ENCODE results near the gene RBM47.
"Not testable (repeated sequence)": the region's sequence is repeated elsewhere in the genome, so short reads cannot be mapped to it uniquely, and the experiment has no call there.

RBM47 gene

DNA sequence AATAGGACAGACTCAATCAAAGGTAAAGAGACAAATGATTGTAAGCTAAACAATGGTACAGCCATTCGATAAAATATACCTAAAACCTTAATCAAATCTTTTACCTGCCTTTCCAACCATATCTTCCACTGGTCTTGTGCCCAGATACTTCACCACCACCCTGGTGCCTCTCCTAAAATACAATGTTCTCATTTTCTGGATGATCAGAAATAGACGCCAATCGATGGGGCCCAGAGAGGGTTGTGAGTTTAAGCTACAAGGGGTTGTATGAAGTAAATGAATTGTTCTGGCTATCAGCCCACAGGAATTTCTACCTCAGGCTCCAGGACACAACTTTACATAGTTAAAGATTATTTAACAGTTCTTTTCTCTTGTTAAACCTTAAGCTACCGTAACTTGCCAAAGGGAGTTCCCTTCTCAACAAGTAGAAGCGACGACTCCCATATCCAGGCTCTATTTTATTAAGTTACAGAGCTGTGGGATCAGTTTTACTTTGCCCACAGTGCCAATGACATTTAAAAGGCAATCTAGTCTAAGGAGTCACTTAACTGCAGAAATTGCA is 195.5 kb downstream of the RBM47 start:
- no peak for DNase-seq

GRCh38 chr4:40432504-40432903 is 197.2 kb downstream of the RBM47 start:
- DNase-seq: no peak

DNA sequence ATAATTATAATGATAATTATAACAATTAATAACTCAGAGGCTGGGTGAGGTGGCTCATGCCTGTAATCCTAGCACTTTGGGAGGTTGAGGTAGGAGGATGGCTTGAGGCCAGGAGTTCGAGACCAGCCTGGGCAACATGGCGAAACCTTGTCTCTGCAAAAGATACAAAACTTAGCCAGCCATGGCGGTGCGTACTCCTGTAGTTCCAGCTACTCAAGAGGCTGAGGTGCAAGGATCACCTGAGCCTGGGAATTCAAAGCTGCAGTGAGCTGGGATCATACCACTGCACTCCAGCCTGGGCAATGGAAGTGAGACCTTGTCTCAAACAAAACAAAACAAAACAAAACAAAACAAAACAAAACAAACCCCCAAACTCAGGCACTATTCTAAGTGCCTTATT is 201.8 kb downstream of the RBM47 start:
- DNase-seq: not testable (repeated sequence)

- DNase-seq: no peak
Observed at GRCh38 chr4:40427128-40427527, 202.5 kb downstream of the RBM47 start.

GRCh38 chr4:40425799-40426574 is 203.7 kb downstream of the RBM47 start:
- DNase-seq: no peak

DNA sequence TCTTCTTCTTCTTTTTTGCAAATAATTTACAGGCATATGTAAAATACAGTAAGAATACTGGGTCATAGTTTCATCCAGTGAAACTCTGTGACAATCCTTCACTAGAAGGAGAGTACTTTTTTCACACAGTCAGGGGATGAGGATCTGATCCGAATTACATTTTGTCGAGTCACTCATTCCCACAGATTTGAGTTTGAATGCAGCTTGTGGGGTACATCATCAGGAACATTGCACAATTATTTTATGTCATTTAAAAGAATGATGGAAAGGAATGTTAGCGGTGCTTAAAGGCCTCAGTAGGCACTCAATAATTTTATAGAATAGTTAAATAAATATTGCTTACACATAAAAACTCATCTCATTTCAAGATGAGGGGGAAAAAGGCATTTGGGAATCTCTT is 205.9 kb downstream of the RBM47 start:
- no peak for DNase-seq

GRCh38 chr4:40421839-40422708 is 207.6 kb downstream of the RBM47 start:
- no peak for DNase-seq

DNA sequence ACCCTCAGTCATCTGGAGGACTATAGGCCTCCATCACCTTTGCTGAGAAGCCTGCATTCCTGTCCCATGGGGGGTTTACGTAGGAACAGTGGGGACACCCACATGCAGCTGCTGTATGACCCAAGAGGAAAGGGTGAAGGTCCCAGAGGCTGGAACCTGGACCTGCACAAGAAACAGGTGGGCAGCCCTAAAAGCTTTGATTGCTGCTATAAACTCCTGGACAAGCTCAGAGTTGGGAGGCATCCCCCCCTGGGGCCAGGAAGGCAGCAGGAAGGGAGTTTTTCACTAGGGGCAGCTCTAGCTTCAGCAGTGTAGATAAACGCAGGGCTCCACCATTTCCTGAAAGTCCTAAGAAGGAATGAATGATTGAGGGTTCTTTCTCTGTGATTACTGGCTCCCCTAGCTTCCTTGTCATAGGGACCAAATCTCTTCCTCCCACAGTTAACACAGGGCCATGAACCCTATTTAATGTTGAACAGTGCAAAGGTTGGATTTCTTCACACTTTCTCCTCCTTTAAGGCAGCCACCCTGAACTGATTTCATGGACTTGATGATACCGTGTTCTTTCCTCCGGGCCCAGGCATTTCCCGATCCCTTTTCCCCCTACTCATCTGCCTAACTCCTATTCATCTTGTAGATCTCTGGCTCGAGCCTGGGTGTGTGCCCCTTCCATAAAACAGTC is 210.3 kb downstream of the RBM47 start:
- no peak for DNase-seq

GRCh38 chr4:40418430-40419230 is 211.0 kb downstream of the RBM47 start:
- DNase-seq: no peak

- DNase-seq: no peak
Observed at GRCh38 chr4:40417941-40418340, 211.7 kb downstream of the RBM47 start.

- DNase-seq: no peak
Observed at GRCh38 chr4:40414673-40415072, 215.0 kb downstream of the RBM47 start.

DNA sequence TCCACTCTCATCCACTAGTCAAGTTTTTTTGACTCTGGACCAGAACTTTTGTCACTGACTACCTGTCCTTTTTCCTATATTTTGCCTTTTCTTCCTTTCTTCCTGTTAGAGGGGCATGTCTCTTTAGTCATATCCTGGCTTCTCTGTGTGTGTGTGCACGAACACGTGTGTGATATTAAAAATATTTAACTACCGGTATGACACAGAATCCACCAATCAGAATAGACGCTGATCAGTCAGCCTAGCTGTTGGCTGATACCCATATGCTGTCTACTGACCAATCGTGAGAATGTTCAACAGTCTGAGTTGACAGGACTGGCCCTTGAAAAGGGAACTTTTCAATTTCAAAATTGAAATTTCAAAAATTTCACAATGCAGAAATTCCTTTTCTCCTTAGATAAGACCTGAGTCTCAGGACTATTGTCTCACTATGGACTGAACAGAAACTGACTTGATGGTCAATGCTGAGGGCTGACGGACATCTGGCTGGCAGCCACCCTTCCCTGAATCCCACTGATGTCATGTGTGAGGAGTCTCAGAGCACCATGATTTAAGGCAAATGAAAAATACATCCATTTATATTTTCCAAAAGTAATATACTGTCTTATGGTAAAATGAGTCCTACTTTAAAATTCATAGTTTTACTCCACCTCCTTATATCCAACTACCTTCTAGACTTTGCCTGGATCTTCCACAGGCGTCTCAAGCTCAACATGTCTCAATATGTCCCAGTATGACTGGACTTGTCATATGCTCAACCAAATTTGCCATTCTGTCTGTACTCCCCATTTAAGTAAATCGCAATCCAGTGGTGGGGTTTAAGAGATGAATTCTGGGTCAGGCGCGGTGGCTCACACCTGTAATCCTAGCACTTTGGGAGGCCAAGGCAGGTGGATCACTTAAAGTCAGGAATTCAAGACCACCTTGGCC is 216.5 kb downstream of the RBM47 start:
- no peak for DNase-seq

- DNase-seq: no peak
Observed at GRCh38 chr4:40412388-40412787, 217.3 kb downstream of the RBM47 start.

- no peak for DNase-seq
Observed at GRCh38 chr4:40409835-40410234, 219.8 kb downstream of the RBM47 start.

- not testable (repeated sequence) for DNase-seq
Observed at GRCh38 chr4:40407468-40407867, 222.2 kb downstream of the RBM47 start.

- DNase-seq: no peak
Observed at GRCh38 chr4:40406340-40406739, 223.3 kb downstream of the RBM47 start.

GRCh38 chr4:40405193-40405592 is 224.5 kb downstream of the RBM47 start:
- no peak for DNase-seq

DNA sequence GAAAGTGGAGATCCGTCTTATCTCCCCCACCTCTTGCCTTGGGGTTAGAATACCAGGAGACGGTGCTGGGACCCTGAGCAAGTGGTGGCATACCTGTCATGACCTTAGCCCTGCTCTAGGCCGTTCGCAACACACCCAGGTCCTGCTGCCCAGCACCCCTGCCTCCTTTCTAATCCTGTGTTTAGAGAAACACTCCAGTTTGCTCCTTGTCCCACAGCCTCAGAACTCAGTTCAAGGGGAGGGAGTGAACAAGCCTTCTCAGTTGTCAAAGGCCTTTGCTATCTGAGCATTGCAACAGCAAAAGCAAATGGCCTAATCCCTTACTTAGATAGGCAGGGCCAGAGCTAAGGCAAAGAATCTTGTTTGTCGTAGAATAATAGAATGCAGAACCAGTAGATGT is 226.6 kb downstream of the RBM47 start:
- DNase-seq: no peak

GRCh38 chr4:40402556-40402955 is 227.1 kb downstream of the RBM47 start:
- DNase-seq: no peak

DNA sequence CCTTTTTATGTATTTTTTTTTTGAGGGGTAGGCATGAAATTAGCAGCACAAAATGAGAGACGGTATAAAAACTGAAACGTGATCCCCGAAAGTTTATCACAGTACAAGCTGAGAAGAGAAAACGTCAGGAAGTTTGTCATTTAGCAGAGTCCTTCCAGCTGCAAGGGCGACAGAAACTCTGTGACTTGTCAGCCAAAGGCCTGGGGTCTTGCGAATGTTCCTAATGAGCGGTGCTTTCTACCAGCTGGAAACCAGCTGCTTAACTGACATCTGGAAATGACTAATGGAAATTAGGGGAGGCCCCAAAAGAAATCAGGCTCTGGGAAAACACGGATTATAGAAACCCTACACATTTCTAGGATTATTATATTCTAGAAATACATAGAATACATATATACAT is 228.0 kb downstream of the RBM47 start:
- no peak for DNase-seq

GRCh38 chr4:40401096-40401495 is 228.6 kb downstream of the RBM47 start:
- DNase-seq: no peak
